NCI-H1436 treated with DMSO at 0.1 percent for 48 hours (cell line): ENCODE data around the gene COL13A1.

Experiments
- DNase-seq: peaks from one replicate; lab custom pipeline; 2025; lab: John Stamatoyannopoulos, UW

Gene COL13A1

GRCh38 chr10:69867699-69868558 is 66.2 kb downstream of the COL13A1 start:
- no peak for DNase-seq

- DNase-seq = no peak
Measured at GRCh38 chr10:69868821-69869220, 67.1 kb downstream of the COL13A1 start.

GRCh38 chr10:69869291-69869961 is 67.7 kb downstream of the COL13A1 start:
- DNase-seq = no peak

GRCh38 chr10:69870591-69870990 is 68.9 kb downstream of the COL13A1 start:
- DNase-seq = no peak

GRCh38 chr10:69871074-69871473 is 69.4 kb downstream of the COL13A1 start:
- DNase-seq = no peak

- DNase-seq = no peak
Measured at GRCh38 chr10:69872323-69872722, 70.6 kb downstream of the COL13A1 start.

- DNase-seq = no peak
Measured at GRCh38 chr10:69873135-69873639, 71.5 kb downstream of the COL13A1 start.

- no peak for DNase-seq
Measured at GRCh38 chr10:69874449-69874848, 72.7 kb downstream of the COL13A1 start.

- DNase-seq = no peak
Measured at GRCh38 chr10:69875856-69876255, 74.2 kb downstream of the COL13A1 start.

GRCh38 chr10:69876286-69876685 is 74.6 kb downstream of the COL13A1 start:
- DNase-seq = no peak

GRCh38 chr10:69876931-69877330 is 75.2 kb downstream of the COL13A1 start:
- no peak for DNase-seq

- DNase-seq = no peak
Measured at GRCh38 chr10:69878038-69878437, 76.3 kb downstream of the COL13A1 start.

GRCh38 chr10:69878951-69879350 is 77.2 kb downstream of the COL13A1 start:
- no peak for DNase-seq

GRCh38 chr10:69879634-69880257 is 78.0 kb downstream of the COL13A1 start:
- DNase-seq = no peak

- DNase-seq = no peak
Measured at GRCh38 chr10:69880301-69881081, 78.8 kb downstream of the COL13A1 start.

GRCh38 chr10:69881202-69881601 is 79.5 kb downstream of the COL13A1 start:
- no peak for DNase-seq

GRCh38 chr10:69883310-69884023 is 81.8 kb downstream of the COL13A1 start:
- DNase-seq = no peak

- no peak for DNase-seq
Measured at GRCh38 chr10:69884024-69884367, 82.3 kb downstream of the COL13A1 start.

GRCh38 chr10:69884686-69885085 is 83.0 kb downstream of the COL13A1 start:
- no peak for DNase-seq

- DNase-seq = no peak
Measured at GRCh38 chr10:69885379-69886013, 83.8 kb downstream of the COL13A1 start.
